K562 (cell line): Measurements from ENCODE around the gene OR2A25. TPM values are rescaled to one million over a fixed set of nuclear protein-coding genes. Genes with fewer than 3 reads are reported as not detected.

Source experiments
- ATAC-seq: fragments of 200-7000 bp; cut with Tn5 transposase; 3 replicates; pipeline ENCODE4 v1.9.1; 2020; ENCODE audit warnings: moderate library complexity
- BruUV-seq: library from RNA; stranded (reverse); fragments of 400-500 nt; replicated peaks from 2 replicates; lab custom pipeline; 2021; lab: Mats Ljungman, UMichigan
- CTCF ChIA-PET: fragments of 300-600 bp; formaldehyde crosslinking; extraction: SDS; loops from one replicate; lab custom pipeline; 2021; ENCODE audit warnings: low intra/inter-chr PET ratio; lab: Yijun Ruan, JAX
- POLR2A ChIA-PET: fragments of 300-600, 350-650 bp; sonication (Branson Sonifier 250); formaldehyde crosslinking; extraction: SDS; loops from one replicate; lab custom pipeline; 2021; ENCODE audit warnings: antibody characterized with exemption, inconsistent platforms; lab: Yijun Ruan, JAX
- DNase-seq, 4 experiments: peaks; one replicate each; pipeline versions ENCODE4 v3.0.0 to v3.0.0-alpha.2; 2011 to 2018; ENCODE audit warnings: low spot score in 3 of 4, mixed read lengths in 3 of 4; ENCODE audit errors: extremely low read depth in 1 of 4
- FAIRE-seq: peaks from 2 replicates; lab custom pipeline; 2011; peaks lifted over from hg19 to GRCh38; lab: Jason Lieb, UNC
- H2AFZ ChIP-seq: 2 replicates; pipeline ENCODE4 v1.6.0; 2011; ENCODE audit warnings: low read depth, low read length, control low read depth, inconsistent platforms
- H3K27ac ChIP-seq: fragments of 200-600 bp; 3 replicates; pipeline ENCODE4 v1.8.0; 2011; ENCODE audit warnings: low read depth, mild to moderate bottlenecking, control low read depth, inconsistent platforms, low read length, moderate library complexity, mixed read lengths; ENCODE audit errors: extremely low read depth
- H3K27me3 ChIP-seq, 2 experiments: fragments of 300-600 bp in 1 of 2; 2 replicates in 1 of 2; 3 replicates in 1 of 2; pipeline versions ENCODE4 v1.6.0 to v1.8.0; 2011; ENCODE audit warnings: inconsistent platforms in 2 of 2, low read length in 2 of 2, mild to moderate bottlenecking in 1 of 2, mixed read lengths in 1 of 2, moderate library complexity in 1 of 2; ENCODE audit not compliant: control insufficient read depth in 2 of 2, insufficient read depth in 2 of 2
- H3K36me3 ChIP-seq: fragments of 300-600 bp; 3 replicates; pipeline ENCODE4 v1.8.0; 2011; ENCODE audit warnings: mild to moderate bottlenecking, low read length, inconsistent platforms; ENCODE audit not compliant: control insufficient read depth, insufficient read depth
- H3K4me1 ChIP-seq, 2 experiments: fragments of 200-600 bp in 1 of 2; replicated peaks in 1 of 2; 2 replicates in 1 of 2; 3 replicates in 1 of 2; pipeline versions ENCODE4 v1.5.1 to v1.8.0; 2011; ENCODE audit warnings: inconsistent platforms in 2 of 2, low read length in 2 of 2, mild to moderate bottlenecking in 1 of 2, mixed read lengths in 1 of 2, moderate library complexity in 1 of 2; ENCODE audit not compliant: control insufficient read depth in 2 of 2, insufficient read depth in 2 of 2
- H3K4me2 ChIP-seq: 2 replicates; pipeline ENCODE4 v1.6.1; 2011; ENCODE audit warnings: low read length, control low read depth, inconsistent platforms, mixed read lengths; ENCODE audit not compliant: insufficient read depth
- H3K4me3 ChIP-seq: fragments of 200-600 bp; sonication (generic), shearing (Covaris generic); 2 replicates; pipeline ENCODE4 v1.5.1; 2016; ENCODE audit warnings: control low read depth, inconsistent platforms
- H3K79me2 ChIP-seq: fragments of 200-600 bp; 3 replicates; pipeline ENCODE4 v1.8.0; 2011; ENCODE audit warnings: low read length, inconsistent platforms; ENCODE audit not compliant: control insufficient read depth, insufficient read depth
- H3K9ac ChIP-seq, 2 experiments: 2 replicates each; pipeline versions ENCODE4 v1.6.0 to v1.6.1; 2011; ENCODE audit warnings: low read depth in 2 of 2, low read length in 2 of 2, control low read depth in 1 of 2, inconsistent platforms in 1 of 2, mild to moderate bottlenecking in 1 of 2, mixed read lengths in 1 of 2; ENCODE audit not compliant: insufficient read depth in 1 of 2
- H3K9me1 ChIP-seq: one replicate; pipeline ENCODE4 v1.6.0; 2011; ENCODE audit warnings: inconsistent platforms, mild to moderate bottlenecking, low read length, moderate library complexity; ENCODE audit not compliant: control insufficient read depth, insufficient read depth
- H3K9me3 ChIP-seq: replicated peaks from 2 replicates; pipeline ENCODE4 v1.5.1; 2011; ENCODE audit warnings: low read depth, low read length, inconsistent platforms; ENCODE audit not compliant: control insufficient read depth, insufficient read depth
- H4K20me1 ChIP-seq: replicated peaks from 2 replicates; pipeline ENCODE4 v1.6.1; 2011; ENCODE audit warnings: low read length, inconsistent platforms, mixed read lengths; ENCODE audit not compliant: control insufficient read depth, insufficient read depth
- ATF2 ChIP-seq: sonication (generic); formaldehyde crosslinking; IDR thresholded peaks from 2 replicates; pipeline ENCODE4 v1.8.1; 2022; ENCODE audit warnings: missing genetic modification reagents
- CHD7 ChIP-seq: fragments of 200-600 bp; sonication (generic); IDR thresholded peaks from one replicate; pipeline ENCODE4 v1.6.1; 2012; ENCODE audit warnings: mild to moderate bottlenecking, low read depth, low read length, inconsistent platforms
- DNMT1 ChIP-seq: fragments of 450-650 bp; IDR thresholded peaks from 2 replicates; pipeline ENCODE4 v1.6.1; 2016; ENCODE audit warnings: antibody characterized with exemption, mild to moderate bottlenecking
- HEY1 ChIP-seq: fragments of 250-450 bp; sonication (Bioruptor Pico); IDR thresholded peaks from 2 replicates; pipeline ENCODE4 v1.5.0; 2020; ENCODE audit warnings: mild to moderate bottlenecking, moderate library complexity, borderline replicate concordance
- PCBP2 ChIP-seq: fragments of 200-400 bp; formaldehyde crosslinking; IDR thresholded peaks from 2 replicates; pipeline ENCODE4 v1.6.1; 2018; ENCODE audit warnings: low read length, low read depth, mild to moderate bottlenecking, moderate library complexity; ENCODE audit not compliant: poor library complexity, severe bottlenecking
- RBBP5 ChIP-seq: fragments of 200-600 bp; sonication (generic); IDR thresholded peaks from 2 replicates; pipeline ENCODE4 v1.6.1; 2012; ENCODE audit warnings: borderline replicate concordance, mild to moderate bottlenecking, low read length, control low read depth, inconsistent platforms; ENCODE audit not compliant: insufficient read depth, poor library complexity, severe bottlenecking
- RFX7 ChIP-seq: fragments of 250-450 bp; sonication (Bioruptor Pico); IDR thresholded peaks from 2 replicates; pipeline ENCODE4 v1.5.1; 2021; ENCODE audit warnings: mild to moderate bottlenecking
- SIN3A ChIP-seq, 2 experiments: fragments of 150-350 bp in 1 of 2; IDR thresholded peaks; 2 replicates each; pipeline ENCODE4 v1.6.1; 2011 to 2016; ENCODE audit warnings: borderline replicate concordance in 2 of 2, low read depth in 2 of 2, low read length in 2 of 2, mild to moderate bottlenecking in 2 of 2, moderate library complexity in 2 of 2; ENCODE audit not compliant: control insufficient read depth in 1 of 2
- ZNF766 ChIP-seq: fragments of 200-800 bp; sonication (Bioruptor generic); conservative IDR thresholded peaks from 2 replicates; pipeline ENCODE4 v1.6.1; 2016; ENCODE audit warnings: missing genetic modification characterization, missing compliant biosample characterization
- WGBS: fragments of 100-300 bp; shearing (Covaris generic); methylation state at CpG from one replicate; pipeline ENCODE4 v1.1.6; 2016; ENCODE audit warnings: low coverage, mixed read lengths; ENCODE audit not compliant: insufficient coverage; ENCODE audit errors: missing lambda C conversion rate; 5-methylcytosine and 5-hydroxymethylcytosine counted together
- in situ Hi-C: fragments of 300-500 bp; cut with MboI; formaldehyde crosslinking; loops from 4 replicates; pipeline ENCODE4 v1.15.0; 2018; ENCODE audit warnings: inconsistent platforms, mixed read lengths
- intact Hi-C: fragments of 100-400 bp; cut with micrococcal nuclease; formaldehyde crosslinking; loops from 2 replicates; pipeline ENCODE4 v1.14.2; 2022
- polyA plus RNA-seq, 8 experiments: library from polyadenylated mRNA; depleted of rRNA in 4 of 8; stranded (reverse) in 5 of 8; unstranded in 3 of 8; fragments of >200 nt; fragmentation: Nextera tagmentation in 2 of 8; fragmentation: Illumina TruSeq in 1 of 8; extraction: Ambion mirVana in 2 of 8; extraction: Trizol in 1 of 8; gene quantifications; 2 replicates each; pipeline versions ENCODE4 v1.2.1 to v1.2.3, GENCODE V29; 2011 to 2014; ENCODE audit warnings: inconsistent platforms in 1 of 8, missing spikeins in 1 of 8
- total RNA-seq, 7 experiments: library from RNA; depleted of rRNA in 6 of 7; stranded (reverse); fragments of >200 nt in 6 of 7; fragmentation: Illumina TruSeq in 2 of 7; extraction: Trizol in 2 of 7; gene quantifications; 2 replicates each; pipeline versions ENCODE4 v1.2.1 to v1.2.3, GENCODE V29; 2011 to 2021; ENCODE audit warnings: low replicate concordance in 1 of 7

Gene OR2A25
- total and polyA plus RNA-seq, 9 of the 15 experiments (the other 6 are each of a cell fraction or from before 2014, with no cell fraction given) = not detected

- Histone ChIP-seq H3K4me1 (no peaks in the 10 kb centered on the region), H3K4me2 (no peak overlapping the region), H3K9me3 (no peaks in the 10 kb centered on the region), H3K36me3 (no peaks in the 10 kb centered on the region), H3K9ac (no peak overlapping the region), H3K9me1 (no peaks in the 10 kb centered on the region), H3K79me2 (no peaks in the 10 kb centered on the region), H2AFZ (no peak overlapping the region), H3K4me3 (no peak overlapping the region), H4K20me1 (no peaks in the 10 kb centered on the region), H3K27ac (no peak overlapping the region), H3K27me3 (no peaks in the 10 kb centered on the region)
- FAIRE-seq (no peak), ATAC-seq (no peak), DNase-seq (no peak)
- CTCF ChIA-PET = no interaction called here
- no TSS peak for BruUV-seq
- POLR2A ChIA-PET = interaction anchor here (0.5 kb wide), 1 partner anchor 354 kb away, joined by 4 read pairs; no protein-coding TSS in a partner anchor
- in situ Hi-C loops = no loop called here
- intact Hi-C loops = no loop called here
- WGBS = 0% methylated on average over 4 of the region's 4 CpGs
- TF ChIP-seq CHD7 (no peak), RBBP5 (no peak), ZNF766 (no peak), HEY1 (no peak), DNMT1 (no peak), PCBP2 (no peak), RFX7 (CRISPR knock-in tag) (no peak), ATF2 (no peak), SIN3A (IDR thresholded peaks at IDR 0.05; ENCODE audit: borderline replicate concordance in 2 of 2, control insufficient read depth in 1 of 2, low read depth in 2 of 2, low read length in 2 of 2) (no peak)
Measured at GRCh38 chr7:144038887-144039286, 30.7 kb upstream of the OR2A25 start.
